KMS-11 (cell line): ENCODE results near the gene ZNF536.

ENCODE experiments used
- H2AFZ ChIP-seq: fragments of 200-600 bp; sonication (generic); 2 replicates; pipeline ENCODE4 v1.6.1; 2016; ENCODE audit warnings: antibody characterized with exemption, mixed run types, low read depth
- H3K27ac ChIP-seq: fragments of 200-600 bp; sonication (generic); 2 replicates; pipeline ENCODE4 v1.6.1; 2016; ENCODE audit warnings: mild to moderate bottlenecking, mixed run types
- H3K27me3 ChIP-seq: fragments of 200-600 bp; sonication (generic); 2 replicates; pipeline ENCODE4 v1.6.1; 2017; ENCODE audit warnings: mild to moderate bottlenecking, low read depth, mixed run types, moderate library complexity; ENCODE audit not compliant: insufficient read depth
- H3K36me3 ChIP-seq: fragments of 200-600 bp; sonication (generic); 2 replicates; pipeline ENCODE4 v1.6.1; 2017; ENCODE audit warnings: mild to moderate bottlenecking, mixed run types; ENCODE audit not compliant: insufficient read depth
- H3K4me1 ChIP-seq: fragments of 200-600 bp; sonication (generic); 2 replicates; pipeline ENCODE4 v1.6.1; 2016; ENCODE audit warnings: mild to moderate bottlenecking, low read depth, mixed run types; ENCODE audit not compliant: poor library complexity, severe bottlenecking
- H3K4me2 ChIP-seq: fragments of 200-600 bp; sonication (generic); 2 replicates; pipeline ENCODE4 v1.7.0; 2016; ENCODE audit warnings: mild to moderate bottlenecking, mixed run types
- H3K4me3 ChIP-seq: fragments of 200-600 bp; sonication (generic); IDR thresholded peaks from 2 replicates; pipeline ENCODE4 v1.6.1; 2017; ENCODE audit warnings: low read depth, low read length, mixed read lengths; ENCODE audit not compliant: insufficient read depth
- H3K79me2 ChIP-seq: fragments of 200-600 bp; sonication (generic); 2 replicates; pipeline ENCODE4 v1.6.1; 2016; ENCODE audit warnings: low read depth, mixed run types; ENCODE audit not compliant: insufficient read depth
- H3K9ac ChIP-seq: fragments of 200-600 bp; sonication (generic); 2 replicates; pipeline ENCODE4 v1.6.1; 2016; ENCODE audit warnings: mild to moderate bottlenecking, mixed run types
- H4K20me1 ChIP-seq: fragments of 200-600 bp; sonication (generic); 2 replicates; pipeline ENCODE4 v1.6.1; 2016; ENCODE audit warnings: mild to moderate bottlenecking, mixed run types; ENCODE audit not compliant: insufficient read depth
- TF ChIP-seq, protein P1 (sequence below): fragments of 200-600 bp; sonication (generic); conservative IDR thresholded peaks from 2 replicates; pipeline ENCODE4 v1.6.1; 2017; ENCODE audit warnings: low read depth, mild to moderate bottlenecking, antibody characterized with exemption, low read length, moderate library complexity, mixed read lengths

Gene ZNF536

DNA sequence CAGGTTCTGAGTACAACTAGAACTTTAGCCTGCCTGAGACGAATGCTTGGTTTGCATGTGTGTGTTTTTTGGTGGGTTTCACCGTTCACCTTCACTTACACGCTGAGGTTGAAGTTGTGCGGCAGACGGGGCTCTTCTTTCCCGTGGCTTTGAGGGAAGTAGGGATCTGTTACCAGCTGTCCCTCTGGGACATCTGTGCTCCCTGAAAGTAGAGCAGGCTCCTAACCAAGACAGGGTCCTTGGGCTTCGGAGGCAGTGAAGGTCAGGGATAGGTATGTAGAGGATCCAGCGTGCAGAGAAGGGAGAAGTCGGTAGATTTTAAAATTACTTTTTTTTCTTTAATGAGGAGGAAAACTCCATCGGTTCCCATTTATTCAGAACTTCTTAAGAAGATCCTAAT is 48.7 kb downstream of the ZNF536 start:
- H3K4me1 ChIP-seq = no peaks in the 10 kb centered on the region
- no peak overlapping the region for H2AFZ ChIP-seq
- H3K4me3 ChIP-seq = no peak overlapping the region
- H3K79me2 ChIP-seq = no peaks in the 10 kb centered on the region
- H3K36me3 ChIP-seq = no peaks in the 10 kb centered on the region
- TF ChIP-seq, protein P1, sequence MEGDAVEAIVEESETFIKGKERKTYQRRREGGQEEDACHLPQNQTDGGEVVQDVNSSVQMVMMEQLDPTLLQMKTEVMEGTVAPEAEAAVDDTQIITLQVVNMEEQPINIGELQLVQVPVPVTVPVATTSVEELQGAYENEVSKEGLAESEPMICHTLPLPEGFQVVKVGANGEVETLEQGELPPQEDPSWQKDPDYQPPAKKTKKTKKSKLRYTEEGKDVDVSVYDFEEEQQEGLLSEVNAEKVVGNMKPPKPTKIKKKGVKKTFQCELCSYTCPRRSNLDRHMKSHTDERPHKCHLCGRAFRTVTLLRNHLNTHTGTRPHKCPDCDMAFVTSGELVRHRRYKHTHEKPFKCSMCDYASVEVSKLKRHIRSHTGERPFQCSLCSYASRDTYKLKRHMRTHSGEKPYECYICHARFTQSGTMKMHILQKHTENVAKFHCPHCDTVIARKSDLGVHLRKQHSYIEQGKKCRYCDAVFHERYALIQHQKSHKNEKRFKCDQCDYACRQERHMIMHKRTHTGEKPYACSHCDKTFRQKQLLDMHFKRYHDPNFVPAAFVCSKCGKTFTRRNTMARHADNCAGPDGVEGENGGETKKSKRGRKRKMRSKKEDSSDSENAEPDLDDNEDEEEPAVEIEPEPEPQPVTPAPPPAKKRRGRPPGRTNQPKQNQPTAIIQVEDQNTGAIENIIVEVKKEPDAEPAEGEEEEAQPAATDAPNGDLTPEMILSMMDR = no peak
- no peak overlapping the region for H3K9ac ChIP-seq
- no peaks in the 10 kb centered on the region for H4K20me1 ChIP-seq
- H3K4me2 ChIP-seq = no peak overlapping the region
- no peak overlapping the region for H3K27ac ChIP-seq
- H3K27me3 ChIP-seq = no peaks in the 10 kb centered on the region

DNA sequence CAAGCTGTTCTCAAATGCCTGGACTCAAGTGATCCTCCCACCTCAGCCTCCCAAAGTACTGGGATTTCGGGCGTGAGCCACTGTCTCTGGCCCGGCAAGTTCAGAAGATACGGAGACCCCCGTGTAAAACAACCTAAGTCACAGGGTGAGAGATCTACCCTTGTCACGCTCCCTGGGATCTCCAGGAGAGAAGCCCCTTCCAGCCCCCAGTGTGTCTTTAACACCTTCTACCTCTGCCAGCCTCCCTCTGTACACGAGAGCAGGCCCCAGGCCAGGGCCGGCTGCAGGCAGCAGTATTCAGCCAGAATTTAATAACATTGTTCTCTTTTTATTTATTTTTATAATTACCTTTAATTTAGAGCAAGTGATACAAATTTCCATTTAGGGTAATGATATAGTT is 49.4 kb downstream of the ZNF536 start:
- H3K36me3 ChIP-seq = no peaks in the 10 kb centered on the region
- H3K79me2 ChIP-seq = no peaks in the 10 kb centered on the region
- H3K9ac ChIP-seq = no peak overlapping the region
- TF ChIP-seq, protein P1 = no peak
- H3K4me1 ChIP-seq = no peaks in the 10 kb centered on the region
- H3K4me2 ChIP-seq = no peak overlapping the region
- H3K27me3 ChIP-seq = no peaks in the 10 kb centered on the region
- no peak overlapping the region for H3K27ac ChIP-seq
- no peak overlapping the region for H2AFZ ChIP-seq
- H4K20me1 ChIP-seq = no peaks in the 10 kb centered on the region
- no peak overlapping the region for H3K4me3 ChIP-seq

DNA sequence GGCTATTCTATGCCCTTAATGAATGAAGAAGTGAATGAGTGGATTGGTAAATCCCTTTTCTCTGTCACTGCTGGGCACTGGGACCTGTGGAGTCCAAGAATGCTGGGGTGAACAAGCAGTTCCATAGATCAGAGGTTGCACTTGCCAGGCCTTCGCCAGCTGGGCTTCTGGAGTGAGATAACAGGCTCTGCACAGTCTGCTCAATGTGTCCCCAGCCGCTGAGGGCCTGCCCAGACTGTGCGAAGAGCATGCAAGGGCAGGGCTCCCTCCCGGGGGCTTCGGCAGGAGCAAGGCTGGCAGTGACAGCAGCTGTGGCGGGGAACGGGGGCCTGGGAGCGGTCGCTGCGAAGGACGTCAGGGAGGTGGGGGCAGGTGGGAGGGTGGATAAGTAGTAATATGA is 51.3 kb downstream of the ZNF536 start:
- Histone ChIP-seq H3K4me3 (no peak overlapping the region), H3K27ac (no peak overlapping the region), H3K4me1 (no peaks in the 10 kb centered on the region), H3K4me2 (no peak overlapping the region), H3K9ac (no peak overlapping the region), H2AFZ (no peak overlapping the region), H3K27me3 (no peaks in the 10 kb centered on the region), H3K36me3 (no peaks in the 10 kb centered on the region), H3K79me2 (no peaks in the 10 kb centered on the region), H4K20me1 (no peaks in the 10 kb centered on the region)
- TF ChIP-seq, protein P1 = no peak

DNA sequence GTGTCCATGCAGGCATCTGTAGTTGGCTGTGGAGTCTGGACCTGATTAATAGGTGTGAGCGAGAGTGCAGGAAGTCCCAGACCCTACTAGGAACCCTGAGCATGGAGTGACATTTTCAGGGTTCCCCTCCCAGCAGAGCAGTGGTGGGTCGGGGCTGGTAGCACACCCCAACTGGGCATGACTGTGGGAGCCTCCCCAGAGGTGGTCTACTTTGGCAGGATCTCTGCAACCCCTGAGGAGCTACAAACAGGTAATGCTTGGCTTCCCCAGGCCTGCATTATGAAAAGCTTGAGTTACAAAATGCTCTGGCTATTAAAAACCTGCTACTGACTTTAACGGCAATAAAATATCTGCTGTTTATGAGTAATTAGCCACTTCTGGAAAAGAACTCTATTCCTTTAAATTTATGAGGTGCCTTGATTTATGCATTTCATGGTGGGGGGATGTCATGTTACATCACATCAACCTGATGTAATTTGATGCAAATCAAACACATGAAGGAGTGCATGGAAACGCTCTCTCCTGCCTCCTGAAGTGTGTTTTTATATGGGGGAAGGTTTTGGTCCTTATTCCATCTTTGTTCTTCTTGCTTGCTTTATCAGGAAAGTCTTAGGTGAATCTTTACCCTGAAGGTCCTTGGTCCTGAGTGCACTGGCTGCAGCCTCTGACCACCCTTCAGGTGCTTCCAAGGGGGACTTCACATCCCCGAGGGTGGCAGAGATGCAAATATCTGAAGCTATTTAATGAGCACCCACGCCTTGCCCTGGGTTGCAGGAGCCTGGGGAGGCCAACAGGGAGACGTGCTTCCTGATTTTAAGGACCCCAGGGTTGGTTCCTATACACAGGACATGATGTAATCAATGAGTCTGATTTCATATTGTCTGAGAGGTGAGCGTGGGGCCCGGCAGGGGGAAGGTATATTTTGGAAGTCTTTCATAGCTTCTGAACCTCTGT is 54.0 kb downstream of the ZNF536 start:
- Histone ChIP-seq H3K27me3 (no peaks in the 10 kb centered on the region), H3K4me3 (no peak overlapping the region), H4K20me1 (no peaks in the 10 kb centered on the region), H3K4me1 (no peaks in the 10 kb centered on the region), H3K4me2 (no peak overlapping the region), H3K36me3 (no peaks in the 10 kb centered on the region), H3K27ac (no peak overlapping the region), H2AFZ (no peak overlapping the region), H3K9ac (no peak overlapping the region), H3K79me2 (no peaks in the 10 kb centered on the region)
- TF ChIP-seq, protein P1 = no peak
